WTC11 (cell line): ENCODE data around the gene INHBC. TPM values are rescaled to one million over a fixed set of nuclear protein-coding genes. Genes with fewer than 3 reads are reported as not detected.
A peak's percentile ranks its signal among the peaks of the same experiment; 100 is the strongest.

Experiments used
- ATAC-seq: fragments of 200-7000 bp; cut with Tn5 transposase; 2 replicates; pipeline ENCODE4 v1.10.0; 2021; ENCODE audit warnings: mild to moderate bottlenecking, moderate library complexity
- CTCF ChIA-PET: fragments of 300-600 bp; sonication (Branson Sonifier 250); formaldehyde crosslinking; loops from one replicate; lab custom pipeline; 2021; ENCODE audit warnings: antibody characterized with exemption; lab: Charles Lee
- POLR2A ChIA-PET: fragments of 350-600 bp; sonication (Branson Sonifier 250); formaldehyde crosslinking; loops from one replicate; lab custom pipeline; 2021; ENCODE audit warnings: antibody characterized with exemption; lab: Charles Lee
- DNase-seq: peaks from one replicate; pipeline ENCODE4 v3.0.0; 2021; ENCODE audit warnings: low spot score
- H3K27ac Mint-ChIP-seq: 2 replicates; pipeline ENCODE4 v1.8.0; 2021; ENCODE audit warnings: mixed read lengths
- H3K27me3 Mint-ChIP-seq: 2 replicates; pipeline ENCODE4 v1.8.0; 2021; ENCODE audit warnings: low read depth, mild to moderate bottlenecking, moderate library complexity, mixed read lengths
- H3K36me3 Mint-ChIP-seq: 2 replicates; pipeline ENCODE4 v1.8.0; 2021; ENCODE audit warnings: mixed read lengths
- H3K4me1 Mint-ChIP-seq: 2 replicates; pipeline ENCODE4 v1.8.0; 2022; ENCODE audit warnings: mixed read lengths
- H3K4me3 Mint-ChIP-seq: 2 replicates; pipeline ENCODE4 v1.8.0; 2021; ENCODE audit warnings: mild to moderate bottlenecking, moderate library complexity, mixed read lengths
- H3K9me3 Mint-ChIP-seq: 2 replicates; pipeline ENCODE4 v1.8.0; 2021; ENCODE audit warnings: mixed read lengths
- ATF1 ChIP-seq: sonication (generic); formaldehyde crosslinking; IDR thresholded peaks from 2 replicates; pipeline ENCODE4 v1.8.1; 2023; ENCODE audit warnings: mild to moderate bottlenecking, moderate library complexity, missing genetic modification reagents
- CTCF ChIP-seq: fragments of 200-600 bp; IDR thresholded peaks from 2 replicates; pipeline ENCODE4 v1.8.0; 2022; ENCODE audit warnings: antibody characterized with exemption
- ESRRA ChIP-seq: sonication (generic); formaldehyde crosslinking; IDR thresholded peaks from 2 replicates; pipeline ENCODE4 v1.8.1; 2022; ENCODE audit warnings: mild to moderate bottlenecking, missing genetic modification reagents, borderline replicate concordance
- ETV6 ChIP-seq: sonication (generic); formaldehyde crosslinking; IDR thresholded peaks from 2 replicates; pipeline ENCODE4 v1.8.1; 2022; ENCODE audit warnings: mild to moderate bottlenecking, missing genetic modification reagents
- FOXK1 ChIP-seq: sonication (generic); formaldehyde crosslinking; IDR thresholded peaks from 2 replicates; pipeline ENCODE4 v1.8.0; 2022; ENCODE audit warnings: mild to moderate bottlenecking, moderate library complexity, missing genetic modification reagents
- GABPB1 ChIP-seq: sonication (generic); formaldehyde crosslinking; IDR thresholded peaks from 2 replicates; pipeline ENCODE4 v1.8.1; 2023; ENCODE audit warnings: mild to moderate bottlenecking, missing genetic modification reagents
- JAZF1 ChIP-seq: fragments of 250-450 bp; sonication (Bioruptor Pico); IDR thresholded peaks from 2 replicates; pipeline ENCODE4 v1.9.0; 2021; ENCODE audit warnings: moderate library complexity, mild to moderate bottlenecking, inconsistent platforms
- JUN ChIP-seq: sonication (generic); formaldehyde crosslinking; IDR thresholded peaks from 2 replicates; pipeline ENCODE4 v1.8.0; 2023; ENCODE audit warnings: mild to moderate bottlenecking, missing genetic modification reagents
- KAT7 ChIP-seq: sonication (generic); formaldehyde crosslinking; IDR thresholded peaks from 2 replicates; pipeline ENCODE4 v1.8.1; 2023; ENCODE audit warnings: missing genetic modification reagents, mild to moderate bottlenecking, borderline replicate concordance
- MAX ChIP-seq: sonication (generic); formaldehyde crosslinking; IDR thresholded peaks from 2 replicates; pipeline ENCODE4 v1.8.0; 2022; ENCODE audit warnings: mild to moderate bottlenecking, missing genetic modification reagents
- MYBL2 ChIP-seq: sonication (generic); formaldehyde crosslinking; IDR thresholded peaks from 2 replicates; pipeline ENCODE4 v1.8.1; 2023; ENCODE audit warnings: mild to moderate bottlenecking, moderate library complexity, missing genetic modification reagents
- NFATC4 ChIP-seq: fragments of 250-450 bp; sonication (Bioruptor Pico); IDR thresholded peaks from 2 replicates; pipeline ENCODE4 v1.9.0; 2021; ENCODE audit warnings: mild to moderate bottlenecking
- NFE2L1 ChIP-seq: sonication (generic); formaldehyde crosslinking; IDR thresholded peaks from 2 replicates; pipeline ENCODE4 v1.8.1; 2023; ENCODE audit warnings: missing genetic modification reagents
- NFYB ChIP-seq: sonication (generic); formaldehyde crosslinking; conservative IDR thresholded peaks from 2 replicates; pipeline ENCODE4 v1.8.0; 2022; ENCODE audit warnings: low read depth, missing genetic modification reagents
- PRRX2 ChIP-seq: fragments of 250-450 bp; sonication (Bioruptor Pico); IDR thresholded peaks from 2 replicates; pipeline ENCODE4 v1.8.0; 2021; ENCODE audit warnings: mild to moderate bottlenecking
- SMAD3 ChIP-seq: sonication (generic); formaldehyde crosslinking; IDR thresholded peaks from 2 replicates; pipeline ENCODE4 v1.8.0; 2022; ENCODE audit warnings: missing genetic modification reagents, mild to moderate bottlenecking, borderline replicate concordance
- SOX15 ChIP-seq: fragments of 250-450 bp; sonication (Bioruptor Pico); IDR thresholded peaks from 2 replicates; pipeline ENCODE4 v1.9.0; 2021; ENCODE audit warnings: mild to moderate bottlenecking
- USF1 ChIP-seq: sonication (generic); formaldehyde crosslinking; IDR thresholded peaks from 2 replicates; pipeline ENCODE4 v1.8.0; 2022; ENCODE audit warnings: mild to moderate bottlenecking, missing genetic modification reagents
- ZNF121 ChIP-seq: sonication (generic); formaldehyde crosslinking; IDR thresholded peaks from 2 replicates; pipeline ENCODE4 v1.8.0; 2023; ENCODE audit warnings: missing genetic modification reagents
- ZNF232 ChIP-seq: sonication (generic); formaldehyde crosslinking; IDR thresholded peaks from 2 replicates; pipeline ENCODE4 v1.8.0; 2022; ENCODE audit warnings: mild to moderate bottlenecking, missing genetic modification reagents
- ZNF281 ChIP-seq: sonication (generic); formaldehyde crosslinking; IDR thresholded peaks from 2 replicates; pipeline ENCODE4 v1.8.0; 2023; ENCODE audit warnings: mild to moderate bottlenecking, missing genetic modification reagents
- ZNF396 ChIP-seq: fragments of 250-450 bp; sonication (Bioruptor Pico); IDR thresholded peaks from 2 replicates; pipeline ENCODE4 v1.8.0; 2021; ENCODE audit warnings: mild to moderate bottlenecking, moderate library complexity, borderline replicate concordance
- ZSCAN18 ChIP-seq: fragments of 250-450 bp; sonication (Bioruptor Pico); IDR thresholded peaks from 2 replicates; pipeline ENCODE4 v2.1.2; 2022; ENCODE audit warnings: mild to moderate bottlenecking, moderate library complexity
- total RNA-seq: library from RNA; stranded (reverse); gene quantifications from 3 replicates; pipeline ENCODE4 v1.2.3, GENCODE V29; 2021

INHBC gene
- total RNA-seq, 1 experiment from 2014 or later = 0.20 TPM

- POLR2A ChIA-PET = interaction anchor here (0.5 to 2.0 kb wide), 24 partner anchors 10 to 1480 kb away, joined by 3 to 12 read pairs (median 4); partner anchors contain the start of genes DDIT3, INHBC, LRP1 and NAB2
- H3K4me3 Mint-ChIP-seq = peak within 1 kb of the TSS; percentile 69
- DNase-seq (peak; percentile 96), ATAC-seq (peak; percentile 31)
- no peaks in the 10 kb centered on the region for H3K27me3 Mint-ChIP-seq
- H3K4me1 Mint-ChIP-seq = peaks cover 51% of the 10 kb centered on the region
- CTCF ChIA-PET = interaction anchor here (0.6 to 9.4 kb wide), 41 partner anchors 8 to 1363 kb away, joined by 3 to 245 read pairs (median 6); partner anchors contain the start of genes INHBC, SHMT2, STAC3 and STAT2
- TF ChIP-seq SOX15 (CRISPR knock-in tag) = no peak
- TF ChIP-seq FOXK1 (CRISPR knock-in tag) = no peak; the same call in 1 of the 2 replicates
- no peak for TF ChIP-seq SMAD3 (CRISPR knock-in tag)
- TF ChIP-seq ATF1 (CRISPR knock-in tag) = no peak
- TF ChIP-seq NFE2L1 (CRISPR knock-in tag) = peak; percentile 8; the same call in 1 of the 2 replicates
- TF ChIP-seq MAX (CRISPR knock-in tag) = peak; percentile 81
- TF ChIP-seq NFYB = peak; percentile 86
- TF ChIP-seq NFATC4 (CRISPR knock-in tag) = peak; percentile 83
- 0 out of 2 replicates have a peak, but pooled peaks have one; percentile 56 for TF ChIP-seq PRRX2 (CRISPR knock-in tag)
- TF ChIP-seq ZNF396 (CRISPR knock-in tag) = no peak
- no peak for TF ChIP-seq MYBL2 (CRISPR knock-in tag)
- TF ChIP-seq ZNF281 (CRISPR knock-in tag) = 0 out of 2 replicates have a peak, but pooled peaks have one; percentile 55
- TF ChIP-seq ETV6 (CRISPR knock-in tag) = 0 out of 2 replicates have a peak, but pooled peaks have one; percentile 55
- TF ChIP-seq GABPB1 = peak; percentile 99
- 0 out of 2 replicates have a peak, but pooled peaks have one; percentile 46 for TF ChIP-seq ZNF232 (CRISPR knock-in tag)
- 0 out of 2 replicates have a peak, but pooled peaks have one; percentile 2 for TF ChIP-seq ZNF121 (CRISPR knock-in tag)
- 0 out of 2 replicates have a peak, but pooled peaks have one; percentile 46 for TF ChIP-seq KAT7 (CRISPR knock-in tag)
- TF ChIP-seq ZSCAN18 = no peak
- 0 out of 2 replicates have a peak, but pooled peaks have one; percentile 2 for TF ChIP-seq CTCF
- 0 out of 2 replicates have a peak, but pooled peaks have one; percentile 20 for TF ChIP-seq USF1 (CRISPR knock-in tag)
- TF ChIP-seq JAZF1 (CRISPR knock-in tag) = no peak
- TF ChIP-seq ESRRA (CRISPR knock-in tag) = no peak
- no peak for TF ChIP-seq JUN (CRISPR knock-in tag)
- H3K9me3 Mint-ChIP-seq = no peaks in the 10 kb centered on the region
- no peaks in the 10 kb centered on the region for H3K36me3 Mint-ChIP-seq
- peak within 1 kb of the TSS; percentile 84 for H3K27ac Mint-ChIP-seq
Measured at GRCh38 chr12:57454566-57455373, 20.2 kb downstream of the INHBC start, which contains the start of gene INHBE. TSS of gene INHBE (plus strand) at chr12:57455307. CDS start at chr12:57455537, 230 bp downstream.
